BJ (cell line): ENCODE measurements around the gene ZNF804A. TPM values are rescaled to one million over a fixed set of nuclear protein-coding genes. Genes with fewer than 3 reads are reported as not detected.
A peak's percentile ranks its signal among the peaks of the same experiment; 100 is the strongest.

Experiments used
- CTCF ChIA-PET: fragments of 350-600 bp; formaldehyde crosslinking; extraction: SDS; loops from one replicate; lab custom pipeline; 2021; ENCODE audit warnings: antibody characterized with exemption, inconsistent platforms; lab: Yijun Ruan, JAX
- POLR2A ChIA-PET: fragments of 300-600 bp; sonication (Branson Sonifier 250); formaldehyde crosslinking; extraction: SDS; loops from one replicate; lab custom pipeline; 2021; ENCODE audit warnings: antibody characterized with exemption; lab: Charles Lee
- DNase-seq: peaks from one replicate; pipeline ENCODE4 v3.0.0-alpha.2; 2011; ENCODE audit warnings: low read depth
- H3K27me3 ChIP-seq: 2 replicates; pipeline ENCODE4 v1.6.0; 2011; ENCODE audit warnings: low read length; ENCODE audit not compliant: control insufficient read depth, insufficient read depth
- H3K36me3 ChIP-seq: 2 replicates; pipeline ENCODE4 v1.5.1; 2011; ENCODE audit warnings: low read length; ENCODE audit not compliant: control insufficient read depth, insufficient read depth
- H3K4me3 ChIP-seq: 2 replicates; pipeline ENCODE4 v1.5.1; 2011; ENCODE audit warnings: low read depth, mild to moderate bottlenecking, control low read depth, low read length
- CTCF ChIP-seq: IDR thresholded peaks from 2 replicates; pipeline ENCODE4 v1.5.1; 2011; ENCODE audit warnings: low read depth, mild to moderate bottlenecking, control low read depth, inconsistent platforms, low read length, moderate library complexity; ENCODE audit not compliant: insufficient read depth
- polyA plus RNA-seq: library from polyadenylated mRNA; depleted of rRNA; stranded (reverse); fragments of >200 nt; gene quantifications from 2 replicates; pipeline ENCODE4 v1.2.3, GENCODE V29; 2011

The ZNF804A gene
- polyA plus RNA-seq, 1 experiment, result 0.53 TPM

GRCh38 chr2:184692141-184692734, 93.9 kb downstream of the ZNF804A start:
- POLR2A ChIA-PET, result no interaction called here
- peak; percentile 13 for DNase-seq
- H3K27me3 ChIP-seq, result no peaks in the 10 kb centered on the region

GRCh38 chr2:184696644-184697043, 98.3 kb downstream of the ZNF804A start:
- ChIA-PET CTCF (no interaction called here), POLR2A (no interaction called here)
- Histone ChIP-seq H3K4me3 (no peak overlapping the region), H3K36me3 (no peaks in the 10 kb centered on the region), H3K27me3 (no peaks in the 10 kb centered on the region)
- TF ChIP-seq CTCF, result no peak
- DNase-seq, result no peak

More at GRCh38 chr2:184692141-184692734, 93.9 kb downstream of the ZNF804A start:
- Histone ChIP-seq H3K36me3 (no peaks in the 10 kb centered on the region), H3K4me3 (no peak overlapping the region)
- CTCF ChIA-PET, result no interaction called here
- TF ChIP-seq CTCF, result no peak

GRCh38 chr2:184698476-184698875, 100.1 kb downstream of the ZNF804A start:
- CTCF ChIA-PET, result no interaction called here
- DNase-seq, result no peak
- Histone ChIP-seq H3K4me3 (no peak overlapping the region), H3K36me3 (no peaks in the 10 kb centered on the region), H3K27me3 (no peaks in the 10 kb centered on the region)
- POLR2A ChIA-PET, result no interaction called here
- no peak for TF ChIP-seq CTCF

- Histone ChIP-seq H3K4me3 (no peak overlapping the region), H3K27me3 (no peaks in the 10 kb centered on the region), H3K36me3 (no peaks in the 10 kb centered on the region)
- POLR2A ChIA-PET, result no interaction called here
- DNase-seq, result no peak
- CTCF ChIA-PET, result interaction anchor here (0.6 kb wide), 1 partner anchor 1227 kb away, joined by 3 read pairs; no protein-coding TSS in a partner anchor
- TF ChIP-seq CTCF, result no peak
Measured at GRCh38 chr2:184721881-184722280, 123.6 kb downstream of the ZNF804A start.

GRCh38 chr2:184727813-184728212, 129.5 kb downstream of the ZNF804A start:
- no peak for DNase-seq

More at GRCh38 chr2:184727813-184728212, 129.5 kb downstream of the ZNF804A start:
- POLR2A ChIA-PET, result no interaction called here
- CTCF ChIA-PET, result no interaction called here
- Histone ChIP-seq H3K36me3 (no peaks in the 10 kb centered on the region), H3K4me3 (no peak overlapping the region), H3K27me3 (no peaks in the 10 kb centered on the region)
- no peak for TF ChIP-seq CTCF
